ENCODE measurements around the gene CHST11. TPM values are rescaled to one million over a fixed set of nuclear protein-coding genes. Genes with fewer than 3 reads are reported as not detected.

The CHST11 gene
- total and polyA plus RNA-seq, 9 of the 15 experiments (the other 6 are each of a cell fraction or from before 2014, with no cell fraction given), result 2.3 to 38.7 (median 15.0) TPM

DNA sequence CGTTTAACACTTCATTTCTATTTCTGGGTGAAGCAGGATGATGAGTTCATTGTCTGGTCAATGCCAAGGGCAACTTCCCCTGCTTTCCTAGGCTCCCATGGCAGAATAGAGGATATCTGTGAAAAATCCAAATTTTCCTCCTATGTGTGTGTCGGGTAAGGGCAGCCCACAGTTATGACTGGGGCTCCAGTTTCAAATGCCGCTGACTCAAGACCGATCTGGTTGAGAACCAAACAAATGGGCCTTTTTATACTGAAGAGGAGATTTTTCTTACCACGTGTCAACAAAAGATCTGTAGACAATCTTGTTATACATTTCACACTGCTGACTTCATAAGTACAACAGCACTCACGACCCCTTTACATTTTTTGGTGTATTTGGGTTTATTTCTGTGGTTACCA, 120.8 kb downstream of the CHST11 start (continued):
- TF ChIP-seq, protein P1, sequence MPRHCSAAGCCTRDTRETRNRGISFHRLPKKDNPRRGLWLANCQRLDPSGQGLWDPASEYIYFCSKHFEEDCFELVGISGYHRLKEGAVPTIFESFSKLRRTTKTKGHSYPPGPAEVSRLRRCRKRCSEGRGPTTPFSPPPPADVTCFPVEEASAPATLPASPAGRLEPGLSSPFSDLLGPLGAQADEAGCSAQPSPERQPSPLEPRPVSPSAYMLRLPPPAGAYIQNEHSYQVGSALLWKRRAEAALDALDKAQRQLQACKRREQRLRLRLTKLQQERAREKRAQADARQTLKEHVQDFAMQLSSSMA (CRISPR knock-in tag; IDR thresholded peaks at IDR 0.05), result no peak
- TF ChIP-seq FOXP4 (CRISPR knock-in tag; IDR thresholded peaks at IDR 0.05; ENCODE audit: borderline replicate concordance), result no peak

GRCh38 chr12:104578453-104578852, 121.7 kb downstream of the CHST11 start:
- Histone ChIP-seq H4K20me1 (replicated peaks; ENCODE audit: control insufficient read depth, insufficient read depth, low read length) (no peaks in the 10 kb centered on the region), H3K4me3 (no peak overlapping the region), H3K9me1 (ENCODE audit: control insufficient read depth, insufficient read depth, low read length) (peaks cover 4% of the 10 kb centered on the region), H3K36me3 (ENCODE audit: control insufficient read depth, insufficient read depth, low read length) (peaks cover 3% of the 10 kb centered on the region; the same call in 2 of the 3 replicates), H3K4me2 (ENCODE audit: insufficient read depth, low read length) (peak overlapping the region; percentile 61), H3K9me3 (replicated peaks; ENCODE audit: control insufficient read depth, insufficient read depth, low read depth, low read length) (no peaks in the 10 kb centered on the region), H3K4me1 (replicated peaks in 1 of 2; ENCODE audit: control insufficient read depth in 2 of 2, insufficient read depth in 2 of 2, low read length in 2 of 2) (peaks cover 11 to 51% of the 10 kb centered on the region in 2 experiments), H3K9ac (ENCODE audit: insufficient read depth in 1 of 2, low read depth in 2 of 2, low read length in 2 of 2) (peak overlapping the region in 1 of 2 experiments; percentile 41; a peak in 2 of 4 replicates), H3K79me2 (ENCODE audit: control insufficient read depth, insufficient read depth, low read length) (peaks cover 73% of the 10 kb centered on the region), H3K27ac (ENCODE audit: extremely low read depth, low read depth, low read length) (peak overlapping the region; percentile 65), H2AFZ (ENCODE audit: low read depth, low read length) (peak overlapping the region; percentile 10; the same call in 1 of the 2 replicates), H3K27me3 (ENCODE audit: control insufficient read depth in 2 of 2, insufficient read depth in 2 of 2, low read length in 2 of 2) (no peaks in the 10 kb centered on the region)
- in situ Hi-C loops (cut with MboI) (no loop called here), intact Hi-C loops (cut with micrococcal nuclease) (loop anchor here (5.0 to 10.0 kb wide), 3 partner anchors 64 to 246 kb away; partner anchors contain the start of gene CHST11)
- FAIRE-seq (peak; percentile 11), DNase-seq (ENCODE audit: extremely low read depth in 1 of 4, low spot score in 3 of 4) (peak in 3 of 4 experiments; percentile 28 to 70 (median 46)), ATAC-seq (peak; percentile 31)
- ChIA-PET CTCF (ENCODE audit: low intra/inter-chr PET ratio) (no interaction called here), POLR2A (interaction anchor here (0.7 kb wide), 2 partner anchors 170 to 195 kb away, joined by 3 read pairs; no protein-coding TSS in a partner anchor)
- WGBS (ENCODE audit: insufficient coverage, low coverage, missing lambda C conversion rate), result 14% methylated on average over 6 of the region's 6 CpGs
- BruUV-seq (replicated peaks), result no TSS peak
- TF ChIP-seq, protein P2, sequence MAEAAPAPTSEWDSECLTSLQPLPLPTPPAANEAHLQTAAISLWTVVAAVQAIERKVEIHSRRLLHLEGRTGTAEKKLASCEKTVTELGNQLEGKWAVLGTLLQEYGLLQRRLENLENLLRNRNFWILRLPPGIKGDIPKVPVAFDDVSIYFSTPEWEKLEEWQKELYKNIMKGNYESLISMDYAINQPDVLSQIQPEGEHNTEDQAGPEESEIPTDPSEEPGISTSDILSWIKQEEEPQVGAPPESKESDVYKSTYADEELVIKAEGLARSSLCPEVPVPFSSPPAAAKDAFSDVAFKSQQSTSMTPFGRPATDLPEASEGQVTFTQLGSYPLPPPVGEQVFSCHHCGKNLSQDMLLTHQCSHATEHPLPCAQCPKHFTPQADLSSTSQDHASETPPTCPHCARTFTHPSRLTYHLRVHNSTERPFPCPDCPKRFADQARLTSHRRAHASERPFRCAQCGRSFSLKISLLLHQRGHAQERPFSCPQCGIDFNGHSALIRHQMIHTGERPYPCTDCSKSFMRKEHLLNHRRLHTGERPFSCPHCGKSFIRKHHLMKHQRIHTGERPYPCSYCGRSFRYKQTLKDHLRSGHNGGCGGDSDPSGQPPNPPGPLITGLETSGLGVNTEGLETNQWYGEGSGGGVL (CRISPR knock-in tag; IDR thresholded peaks at IDR 0.05), result no peak
- TF ChIP-seq JUN (IDR thresholded peaks at IDR 0.05; ENCODE audit: borderline replicate concordance, low read depth, low read length), result 0 out of 2 replicates have a peak, but pooled peaks have one; percentile 44
- no peak for TF ChIP-seq JUN (CRISPR knock-in tag; IDR thresholded peaks at IDR 0.05; ENCODE audit: borderline replicate concordance)
- TF ChIP-seq, protein P3, sequence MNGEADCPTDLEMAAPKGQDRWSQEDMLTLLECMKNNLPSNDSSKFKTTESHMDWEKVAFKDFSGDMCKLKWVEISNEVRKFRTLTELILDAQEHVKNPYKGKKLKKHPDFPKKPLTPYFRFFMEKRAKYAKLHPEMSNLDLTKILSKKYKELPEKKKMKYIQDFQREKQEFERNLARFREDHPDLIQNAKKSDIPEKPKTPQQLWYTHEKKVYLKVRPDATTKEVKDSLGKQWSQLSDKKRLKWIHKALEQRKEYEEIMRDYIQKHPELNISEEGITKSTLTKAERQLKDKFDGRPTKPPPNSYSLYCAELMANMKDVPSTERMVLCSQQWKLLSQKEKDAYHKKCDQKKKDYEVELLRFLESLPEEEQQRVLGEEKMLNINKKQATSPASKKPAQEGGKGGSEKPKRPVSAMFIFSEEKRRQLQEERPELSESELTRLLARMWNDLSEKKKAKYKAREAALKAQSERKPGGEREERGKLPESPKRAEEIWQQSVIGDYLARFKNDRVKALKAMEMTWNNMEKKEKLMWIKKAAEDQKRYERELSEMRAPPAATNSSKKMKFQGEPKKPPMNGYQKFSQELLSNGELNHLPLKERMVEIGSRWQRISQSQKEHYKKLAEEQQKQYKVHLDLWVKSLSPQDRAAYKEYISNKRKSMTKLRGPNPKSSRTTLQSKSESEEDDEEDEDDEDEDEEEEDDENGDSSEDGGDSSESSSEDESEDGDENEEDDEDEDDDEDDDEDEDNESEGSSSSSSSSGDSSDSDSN (IDR thresholded peaks at IDR 0.05; ENCODE audit: borderline replicate concordance in 1 of 2, low read depth in 2 of 2, low read length in 2 of 2), result peak in 1 of 2 experiments; percentile 42; a peak in 1 of 4 replicates
- peak; percentile 84 for TF ChIP-seq FOSL1 (tag; conservative IDR thresholded peaks at IDR 0.05)
- TF ChIP-seq ZNF134 (CRISPR knock-in tag; conservative IDR thresholded peaks at IDR 0.05), result no peak
- TF ChIP-seq, protein P4, sequence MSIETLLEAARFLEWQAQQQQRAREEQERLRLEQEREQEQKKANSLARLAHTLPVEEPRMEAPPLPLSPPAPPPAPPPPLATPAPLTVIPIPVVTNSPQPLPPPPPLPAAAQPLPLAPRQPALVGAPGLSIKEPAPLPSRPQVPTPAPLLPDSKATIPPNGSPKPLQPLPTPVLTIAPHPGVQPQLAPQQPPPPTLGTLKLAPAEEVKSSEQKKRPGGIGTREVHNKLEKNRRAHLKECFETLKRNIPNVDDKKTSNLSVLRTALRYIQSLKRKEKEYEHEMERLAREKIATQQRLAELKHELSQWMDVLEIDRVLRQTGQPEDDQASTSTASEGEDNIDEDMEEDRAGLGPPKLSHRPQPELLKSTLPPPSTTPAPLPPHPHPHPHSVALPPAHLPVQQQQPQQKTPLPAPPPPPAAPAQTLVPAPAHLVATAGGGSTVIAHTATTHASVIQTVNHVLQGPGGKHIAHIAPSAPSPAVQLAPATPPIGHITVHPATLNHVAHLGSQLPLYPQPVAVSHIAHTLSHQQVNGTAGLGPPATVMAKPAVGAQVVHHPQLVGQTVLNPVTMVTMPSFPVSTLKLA (conservative IDR thresholded peaks at IDR 0.05), result peak in 1 of 2 experiments; percentile 20; a peak in 1 of 4 replicates
- TF ChIP-seq ARID1B (IDR thresholded peaks at IDR 0.05), result peak; percentile 37; the same call in 1 of the 2 replicates
